AG09319 (cell line): ENCODE measurements around the gene SGCG.

ENCODE experiments used
- DNase-seq: peaks from one replicate; pipeline ENCODE4 v3.0.0-alpha.2; 2010; ENCODE audit warnings: low read depth; ENCODE audit errors: extremely low read depth
- CTCF ChIP-seq: IDR thresholded peaks from 2 replicates; pipeline ENCODE4 v1.5.1; 2011; ENCODE audit warnings: low read depth, mild to moderate bottlenecking, inconsistent platforms, low read length, moderate library complexity

SGCG gene

DNA sequence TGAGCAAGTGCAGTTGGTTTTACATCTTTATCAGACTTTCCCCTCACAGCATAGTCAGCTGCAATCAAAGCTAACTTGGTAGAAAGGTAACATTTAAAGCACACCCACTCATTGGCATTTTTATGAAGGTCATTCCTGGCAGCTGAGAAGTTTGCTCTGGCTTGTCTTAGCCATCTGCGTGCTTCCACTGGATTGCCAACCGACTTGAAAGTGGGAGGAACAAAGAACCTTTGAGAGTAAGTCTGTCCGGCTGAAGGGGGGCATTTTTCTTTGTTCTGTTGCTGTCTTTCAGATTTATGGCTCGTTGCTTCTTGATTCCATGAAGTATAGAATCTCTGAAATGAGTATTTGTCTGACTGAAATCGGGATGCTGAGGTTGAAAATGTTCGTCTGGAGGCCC is 149.6 kb downstream of the SGCG start:
- DNase-seq = no peak
- TF ChIP-seq CTCF = no peak

DNA sequence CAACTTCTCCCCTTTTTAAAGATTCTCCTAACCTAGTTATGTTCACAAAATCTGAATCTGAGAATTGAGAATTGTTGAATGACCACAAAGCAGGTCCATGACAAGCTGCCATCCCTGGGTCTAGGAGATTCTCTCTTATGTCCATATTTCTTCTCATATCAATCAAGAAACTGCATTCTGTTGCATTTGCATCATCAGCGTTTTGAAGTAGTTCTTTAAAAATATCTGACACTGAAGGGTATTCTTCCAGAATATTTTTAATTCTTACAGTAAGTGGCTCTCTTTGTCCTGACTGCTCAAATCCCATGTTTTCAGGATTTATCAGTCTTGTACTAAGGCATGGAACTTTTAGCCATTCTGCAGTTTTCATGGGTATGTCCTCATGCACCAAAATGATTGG is 158.4 kb downstream of the SGCG start:
- no peak for TF ChIP-seq CTCF
- DNase-seq = no peak

DNA sequence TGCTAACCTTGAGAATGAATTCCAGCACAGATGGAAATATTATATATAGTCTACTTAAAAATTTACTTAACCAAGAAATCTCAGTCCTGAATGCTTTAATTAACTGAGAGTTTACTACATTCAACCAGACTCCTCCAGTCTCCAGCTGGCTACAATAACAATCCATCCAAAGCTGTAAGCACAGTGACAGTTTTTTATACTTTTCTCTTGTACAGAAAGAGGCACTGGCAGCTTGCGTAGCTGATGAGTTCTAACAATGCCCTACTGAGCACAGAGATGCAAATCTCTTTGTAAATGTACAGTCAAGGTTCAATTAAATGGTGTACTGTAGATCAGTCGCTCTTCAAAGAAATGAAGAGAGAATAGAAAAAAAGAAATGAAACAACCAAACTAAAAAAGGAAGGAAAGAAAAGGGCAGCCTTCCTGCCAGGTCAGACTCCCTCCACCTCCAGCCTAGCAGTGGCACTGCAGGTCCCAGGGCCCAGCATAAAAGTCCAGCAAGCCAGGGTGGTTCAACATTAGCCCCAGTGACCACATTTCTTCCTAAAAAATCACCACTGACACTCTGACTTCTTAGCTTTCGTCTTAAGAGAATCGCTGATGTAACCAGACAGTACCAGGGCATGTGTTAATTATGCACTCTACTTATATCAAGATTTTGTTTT is 164.3 kb downstream of the SGCG start:
- no peak for DNase-seq
- TF ChIP-seq CTCF = no peak

GRCh38 chr13:23347601-23348000 is 166.8 kb downstream of the SGCG start:
- no peak for TF ChIP-seq CTCF
- no peak for DNase-seq

DNA sequence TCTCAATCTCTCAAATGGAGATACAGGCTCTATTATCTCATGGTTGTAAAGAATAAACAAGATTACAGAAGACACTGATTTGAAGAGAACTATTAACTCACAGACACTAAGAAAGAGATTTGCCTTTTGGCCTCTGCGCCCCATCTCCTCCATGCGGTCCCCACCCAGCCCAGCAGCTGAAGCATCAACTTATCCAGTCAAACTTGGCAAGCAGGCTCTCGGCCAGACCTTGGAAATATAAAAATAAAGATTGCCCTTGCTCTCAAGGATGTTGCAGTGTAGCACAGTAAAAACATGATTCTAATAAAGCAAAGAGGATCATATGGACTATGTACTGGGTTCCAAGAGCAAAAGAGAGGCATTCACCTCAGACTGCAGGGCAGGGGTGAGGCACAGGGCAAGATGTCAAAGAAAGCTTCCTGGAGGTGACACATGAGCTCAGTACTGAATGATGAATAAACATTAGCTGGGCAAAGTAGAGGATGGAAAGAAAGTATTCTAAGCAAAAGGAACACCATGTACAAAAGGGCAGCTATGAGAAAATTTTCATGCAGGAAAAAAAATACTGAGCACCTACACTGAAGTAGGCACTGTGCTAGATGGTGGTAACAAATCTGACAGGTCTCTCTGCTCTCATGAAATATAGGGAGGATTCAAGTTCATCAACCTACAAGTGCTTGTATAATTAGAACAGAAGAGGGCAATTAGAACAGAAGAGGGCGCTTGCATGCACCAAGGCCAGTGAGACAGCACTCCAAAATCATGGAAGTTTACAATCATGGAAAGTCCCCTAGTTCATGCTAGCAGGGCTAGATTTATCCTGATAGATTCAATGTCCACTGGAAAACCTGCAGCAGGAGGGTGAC is 167.7 kb downstream of the SGCG start:
- TF ChIP-seq CTCF = peak; percentile 14
- no peak for DNase-seq

DNA sequence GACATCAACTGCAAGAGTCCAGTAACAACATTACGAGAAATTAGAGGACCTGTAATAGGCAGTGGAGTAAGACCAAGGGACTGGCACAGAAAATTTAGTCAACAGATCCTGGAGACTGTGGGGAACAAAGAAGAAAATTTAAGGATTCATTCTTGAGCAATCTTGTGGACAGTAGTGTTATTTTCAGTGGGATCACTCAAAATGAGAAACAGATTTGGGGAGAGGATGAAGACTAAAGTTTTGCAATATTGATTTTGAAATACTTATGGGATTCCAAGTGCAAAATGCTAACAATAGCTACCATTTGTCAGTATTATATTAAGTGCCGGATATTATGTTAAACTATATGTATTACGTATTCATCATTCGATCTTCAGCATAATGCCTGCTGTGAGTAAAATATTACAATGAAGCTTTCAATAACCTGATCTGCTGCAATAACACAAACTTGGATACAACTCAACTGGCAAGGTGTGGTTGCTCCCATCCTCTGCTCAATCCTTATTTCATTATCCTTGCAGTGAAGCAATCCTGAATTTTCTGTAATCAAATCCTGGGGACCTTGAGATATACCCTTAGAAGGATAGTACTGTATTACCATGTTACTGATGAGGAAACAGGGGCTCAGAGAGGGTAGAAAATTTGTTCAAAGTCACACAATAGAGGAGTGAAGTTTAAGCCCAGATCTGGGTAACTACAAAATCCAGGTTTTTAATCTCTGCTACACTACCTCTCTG is 168.6 kb downstream of the SGCG start:
- peak; percentile 46 for DNase-seq
- TF ChIP-seq CTCF = no peak

GRCh38 chr13:23350009-23350408 is 169.2 kb downstream of the SGCG start:
- no peak for DNase-seq
- TF ChIP-seq CTCF = no peak
